Embryonic facial prominence (tissue), 1 donor: ENCODE data around the gene ETV4.

Source experiments
- DNase-seq: peaks from one replicate; pipeline ENCODE4 v3.0.0-alpha.2; 2016; ENCODE audit errors: extremely low spot score

Gene ETV4

GRCh38 chr17:43546319-43547188 lies at the start of gene ETV4:
Gene ETV4, minus strand, starts transcription at chr17:43546340. Its CDS starts 723 bp downstream, at chr17:43545617.
- peak; percentile 73 for DNase-seq

GRCh38 chr17:43595466-43595865 lies 49.3 kb upstream of the ETV4 start:
- no peak for DNase-seq

- peak; percentile 87 for DNase-seq
Measured at GRCh38 chr17:43591779-43592562, 45.8 kb upstream of the ETV4 start.

- DNase-seq = no peak
Measured at GRCh38 chr17:43591001-43591400, 44.9 kb upstream of the ETV4 start.

- no peak for DNase-seq
Measured at GRCh38 chr17:43588664-43589435, 42.7 kb upstream of the ETV4 start.

- no peak for DNase-seq
Measured at GRCh38 chr17:43588121-43588520, 42.0 kb upstream of the ETV4 start.

GRCh38 chr17:43587647-43588046 lies 41.5 kb upstream of the ETV4 start:
- no peak for DNase-seq

GRCh38 chr17:43584666-43585102 lies 38.5 kb upstream of the ETV4 start:
- no peak for DNase-seq

- no peak for DNase-seq
Measured at GRCh38 chr17:43583332-43583731, 37.2 kb upstream of the ETV4 start.

- DNase-seq = no peak
Measured at GRCh38 chr17:43581613-43582012, 35.5 kb upstream of the ETV4 start.

GRCh38 chr17:43581130-43581529 lies 35.0 kb upstream of the ETV4 start:
- DNase-seq = no peak

GRCh38 chr17:43579566-43580140 lies 33.5 kb upstream of the ETV4 start:
- DNase-seq = no peak

GRCh38 chr17:43578699-43579565 lies 32.8 kb upstream of the ETV4 start:
- DNase-seq = no peak

- DNase-seq = no peak
Measured at GRCh38 chr17:43578404-43578698, 32.2 kb upstream of the ETV4 start.

GRCh38 chr17:43577664-43578403 lies 31.7 kb upstream of the ETV4 start:
- DNase-seq = no peak

- DNase-seq = peak; percentile 75
Measured at GRCh38 chr17:43576563-43577229, 30.6 kb upstream of the ETV4 start.

- DNase-seq = no peak
Measured at GRCh38 chr17:43574896-43575525, 28.9 kb upstream of the ETV4 start.

- DNase-seq = no peak
Measured at GRCh38 chr17:43574348-43574747, 28.2 kb upstream of the ETV4 start.
